ENCODE data around the gene TRPT1.

The TRPT1 gene

GRCh38 chr11:64223001-64223651 is 2.9 kb downstream of the TRPT1 start:
- no peak for ATAC-seq
- TF ChIP-seq ARNTL (CRISPR knock-in tag; IDR thresholded peaks at IDR 0.05; ENCODE audit: borderline replicate concordance, low read depth) (no peak), OSR1 (CRISPR knock-in tag; IDR thresholded peaks at IDR 0.05) (no peak), CSDC2 (CRISPR knock-in tag; IDR thresholded peaks at IDR 0.05) (no peak), SNAI2 (CRISPR knock-in tag; IDR thresholded peaks at IDR 0.05) (no peak), ESRRG (CRISPR knock-in tag; IDR thresholded peaks at IDR 0.05) (no peak), PPARA (CRISPR knock-in tag; IDR thresholded peaks at IDR 0.05; ENCODE audit: borderline replicate concordance) (no peak), ZFP3 (CRISPR knock-in tag; IDR thresholded peaks at IDR 0.05) (no peak), PATZ1 (CRISPR knock-in tag; IDR thresholded peaks at IDR 0.05; ENCODE audit: borderline replicate concordance) (no peak), GLIS3 (CRISPR knock-in tag; IDR thresholded peaks at IDR 0.05) (no peak), ISL1 (CRISPR knock-in tag; IDR thresholded peaks at IDR 0.05) (no peak)

- no peak for ATAC-seq
Measured at GRCh38 chr11:64222651-64223000, 3.4 kb downstream of the TRPT1 start.

More at GRCh38 chr11:64222651-64223000, 3.4 kb downstream of the TRPT1 start:
- TF ChIP-seq ZFP3 (CRISPR knock-in tag; IDR thresholded peaks at IDR 0.05) (no peak), ZFP30 (CRISPR knock-in tag; IDR thresholded peaks at IDR 0.05) (no peak), CREB5 (CRISPR knock-in tag; IDR thresholded peaks at IDR 0.05; ENCODE audit: low read depth) (no peak), OSR1 (CRISPR knock-in tag; IDR thresholded peaks at IDR 0.05) (no peak), TCF4 (CRISPR knock-in tag; IDR thresholded peaks at IDR 0.05; ENCODE audit: borderline replicate concordance) (no peak), CSRNP3 (CRISPR knock-in tag; IDR thresholded peaks at IDR 0.05) (no peak), PATZ1 (CRISPR knock-in tag; IDR thresholded peaks at IDR 0.05; ENCODE audit: borderline replicate concordance) (no peak), ARNTL (CRISPR knock-in tag; IDR thresholded peaks at IDR 0.05; ENCODE audit: borderline replicate concordance, low read depth) (no peak), RARB (CRISPR knock-in tag; IDR thresholded peaks at IDR 0.05) (no peak), BACH2 (CRISPR knock-in tag; IDR thresholded peaks at IDR 0.05; ENCODE audit: borderline replicate concordance) (no peak), CSDC2 (CRISPR knock-in tag; IDR thresholded peaks at IDR 0.05) (no peak), ESRRG (CRISPR knock-in tag; IDR thresholded peaks at IDR 0.05) (no peak), POU6F1 (CRISPR knock-in tag; IDR thresholded peaks at IDR 0.05; ENCODE audit: borderline replicate concordance, low read depth) (no peak), ZC3H10 (CRISPR knock-in tag; IDR thresholded peaks at IDR 0.05) (no peak), ZNF70 (CRISPR knock-in tag; IDR thresholded peaks at IDR 0.05) (no peak), TOX (CRISPR knock-in tag; IDR thresholded peaks at IDR 0.05; ENCODE audit: borderline replicate concordance) (no peak), SNAI2 (CRISPR knock-in tag; IDR thresholded peaks at IDR 0.05) (no peak), PPARA (CRISPR knock-in tag; IDR thresholded peaks at IDR 0.05; ENCODE audit: borderline replicate concordance) (no peak)
